Measurements from ENCODE around the gene DDIT3.

- TF ChIP-seq, protein P1, sequence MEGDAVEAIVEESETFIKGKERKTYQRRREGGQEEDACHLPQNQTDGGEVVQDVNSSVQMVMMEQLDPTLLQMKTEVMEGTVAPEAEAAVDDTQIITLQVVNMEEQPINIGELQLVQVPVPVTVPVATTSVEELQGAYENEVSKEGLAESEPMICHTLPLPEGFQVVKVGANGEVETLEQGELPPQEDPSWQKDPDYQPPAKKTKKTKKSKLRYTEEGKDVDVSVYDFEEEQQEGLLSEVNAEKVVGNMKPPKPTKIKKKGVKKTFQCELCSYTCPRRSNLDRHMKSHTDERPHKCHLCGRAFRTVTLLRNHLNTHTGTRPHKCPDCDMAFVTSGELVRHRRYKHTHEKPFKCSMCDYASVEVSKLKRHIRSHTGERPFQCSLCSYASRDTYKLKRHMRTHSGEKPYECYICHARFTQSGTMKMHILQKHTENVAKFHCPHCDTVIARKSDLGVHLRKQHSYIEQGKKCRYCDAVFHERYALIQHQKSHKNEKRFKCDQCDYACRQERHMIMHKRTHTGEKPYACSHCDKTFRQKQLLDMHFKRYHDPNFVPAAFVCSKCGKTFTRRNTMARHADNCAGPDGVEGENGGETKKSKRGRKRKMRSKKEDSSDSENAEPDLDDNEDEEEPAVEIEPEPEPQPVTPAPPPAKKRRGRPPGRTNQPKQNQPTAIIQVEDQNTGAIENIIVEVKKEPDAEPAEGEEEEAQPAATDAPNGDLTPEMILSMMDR (conservative IDR thresholded peaks at IDR 0.05; ENCODE audit: low read depth, low read length), result no peak
- no peak for TF ChIP-seq MAZ (IDR thresholded peaks at IDR 0.05; ENCODE audit: borderline replicate concordance, low read depth, low read length)
- no peak for TF ChIP-seq POLR2A (IDR thresholded peaks at IDR 0.05; ENCODE audit: low read depth, low read length)
Observed at GRCh38 chr12:57541001-57541400, 20.7 kb upstream of the DDIT3 start.

Data from IMR-90 (cell line).